NCI-H1105 treated with DMSO at 0.1 percent for 48 hours (cell line): ENCODE results near the gene NXNL1.

ENCODE experiments used
- DNase-seq: peaks from one replicate; lab custom pipeline; 2025; lab: John Stamatoyannopoulos, UW

Gene NXNL1

DNA sequence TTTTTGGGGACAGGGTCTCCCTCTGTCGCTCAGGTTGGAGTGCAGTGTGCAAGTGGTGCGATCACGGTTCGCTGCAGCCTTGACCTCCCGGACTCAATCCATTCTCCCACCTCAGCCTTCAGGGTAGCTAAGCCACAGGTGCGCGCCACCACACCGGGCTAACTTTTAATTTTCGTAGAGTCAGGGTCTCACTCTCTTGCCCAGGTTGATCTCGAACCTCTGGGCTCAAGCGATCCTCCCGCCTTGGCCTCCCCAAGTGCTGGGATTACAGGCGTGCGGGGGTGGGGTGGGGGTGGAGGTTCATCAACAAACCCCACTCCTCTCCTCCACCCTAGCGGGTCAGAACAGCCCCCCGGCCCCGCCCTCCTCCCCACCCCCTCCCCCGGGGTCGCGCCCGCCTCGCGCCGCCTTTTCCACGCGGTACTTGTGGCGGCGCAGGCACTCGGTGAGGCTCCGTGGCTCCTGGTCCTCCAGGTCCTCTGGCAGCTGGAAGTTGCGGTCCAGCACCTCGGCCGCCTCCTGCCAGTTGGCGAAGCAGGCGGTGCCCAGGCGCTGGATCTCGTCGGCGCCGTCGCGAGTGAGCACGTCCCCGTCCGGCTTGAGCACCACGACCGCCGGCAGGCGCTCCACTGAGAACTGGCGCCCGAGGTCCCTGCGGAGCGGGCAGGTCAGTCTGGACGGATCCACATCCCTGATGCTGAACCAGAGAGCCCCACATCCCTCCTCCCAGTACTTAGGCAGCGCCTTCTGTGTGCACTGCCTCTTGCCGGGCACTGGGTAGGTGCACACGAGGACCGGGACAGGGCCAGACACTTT, 5.2 kb downstream of the NXNL1 start:
- DNase-seq, result no peak

GRCh38 chr19:17454576-17455071, 6.1 kb downstream of the NXNL1 start:
- no peak for DNase-seq

DNA sequence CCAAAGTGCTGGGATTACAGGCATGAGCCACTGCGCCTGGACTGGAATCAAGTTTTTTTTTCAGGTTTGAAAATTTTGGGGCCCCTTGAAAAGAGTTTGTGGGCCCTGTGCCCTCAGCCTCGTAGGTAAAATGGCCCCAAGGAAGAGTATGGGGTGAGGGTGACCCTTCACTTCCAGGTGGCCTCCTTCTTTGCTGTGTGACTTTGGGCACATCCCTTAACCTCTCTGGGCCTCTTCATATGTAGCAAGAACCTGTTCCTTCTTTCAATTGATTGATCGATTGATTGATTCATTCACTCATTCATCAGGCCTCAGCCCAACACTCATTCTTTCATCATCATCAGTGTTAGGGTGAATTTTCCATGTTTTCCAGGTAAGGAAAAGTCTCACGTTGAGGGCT, 8.9 kb downstream of the NXNL1 start:
- DNase-seq, result no peak

DNA sequence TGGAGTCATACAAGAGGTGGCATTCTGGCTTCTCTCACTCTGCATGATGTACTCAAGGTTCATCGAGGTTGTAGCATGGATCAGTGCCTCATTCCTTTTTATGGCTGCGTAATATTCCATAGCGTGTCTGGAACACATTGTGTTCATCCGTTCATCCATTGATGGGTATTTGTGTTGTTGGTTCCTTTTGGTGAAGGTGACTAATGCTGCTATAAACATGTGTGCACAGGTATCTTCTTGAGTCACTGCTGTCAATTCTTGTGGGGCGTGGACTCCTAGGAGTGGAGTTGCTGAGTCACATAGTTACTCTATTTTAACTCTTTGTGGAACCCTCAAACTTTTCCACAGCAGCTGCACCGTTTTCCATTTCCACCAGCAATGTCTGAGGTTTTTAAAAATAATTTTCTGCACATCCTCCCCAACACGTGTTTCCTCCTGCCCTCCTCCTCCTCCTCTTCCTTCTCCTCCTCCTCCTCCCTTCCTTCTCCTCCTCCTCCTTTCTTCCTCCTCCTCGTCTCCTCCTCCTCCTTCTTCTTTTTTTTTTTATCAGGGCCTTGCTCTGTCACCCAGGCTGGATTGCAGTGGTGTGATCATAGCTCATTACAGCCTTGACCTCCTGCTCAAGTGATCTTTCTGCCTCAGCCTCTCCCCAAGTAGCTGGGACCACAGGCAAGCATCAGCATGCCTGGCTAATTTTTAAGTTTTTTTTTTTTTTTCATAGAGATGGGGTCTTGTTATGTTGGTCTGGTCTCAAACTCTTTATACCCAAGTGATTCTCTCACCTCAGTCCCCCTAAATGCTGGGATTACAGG, 10.3 kb downstream of the NXNL1 start:
- DNase-seq, result no peak

DNA sequence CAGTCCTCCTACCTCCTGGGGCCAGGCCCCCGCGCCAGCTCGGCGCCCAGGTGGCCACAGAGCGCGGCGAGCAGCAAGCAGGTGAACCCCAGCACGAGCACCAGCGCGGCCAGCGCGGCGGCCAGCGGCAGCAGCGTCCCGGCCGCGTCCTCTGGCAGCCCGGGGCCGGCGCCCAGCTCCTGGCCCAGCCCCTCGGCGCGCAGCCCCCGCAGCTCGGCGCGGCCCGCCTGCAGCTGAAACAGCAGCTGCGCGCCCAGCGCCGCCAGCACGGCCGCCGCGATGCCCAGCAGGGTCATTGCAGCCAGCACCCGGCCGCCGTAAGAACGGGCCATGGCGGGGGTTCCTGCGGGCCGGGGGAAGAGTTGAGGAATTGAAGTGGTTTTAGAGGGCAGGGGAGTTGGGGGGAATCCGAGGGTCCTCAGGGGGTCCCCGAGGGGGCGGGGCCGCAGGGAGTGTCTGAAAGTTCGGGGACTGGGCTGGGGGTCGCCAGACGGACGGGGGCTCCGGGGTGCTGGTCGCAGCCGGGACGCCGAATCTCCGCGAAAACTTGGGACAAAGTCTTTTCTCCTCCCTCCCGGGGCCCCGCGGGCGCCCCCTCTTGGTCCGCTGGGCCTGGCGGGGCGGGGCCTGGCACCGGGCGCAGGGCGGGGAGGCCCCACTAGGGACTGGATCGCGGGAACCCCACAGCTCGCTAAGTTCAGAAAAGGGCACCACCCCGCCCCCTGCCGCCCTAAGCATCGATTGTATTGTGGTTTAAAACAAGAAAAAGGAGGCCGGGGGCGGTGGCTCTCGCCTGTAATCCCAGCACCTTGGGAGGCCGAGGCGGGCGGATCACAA, 12.4 kb downstream of the NXNL1 start, which contains the start of gene TMEM221:
TMEM221 (minus strand) TSS at position 538 of the 837 bp plus-strand sequence; CDS start at position 332, 206 bp downstream.
- DNase-seq, result peak; percentile 7

DNA sequence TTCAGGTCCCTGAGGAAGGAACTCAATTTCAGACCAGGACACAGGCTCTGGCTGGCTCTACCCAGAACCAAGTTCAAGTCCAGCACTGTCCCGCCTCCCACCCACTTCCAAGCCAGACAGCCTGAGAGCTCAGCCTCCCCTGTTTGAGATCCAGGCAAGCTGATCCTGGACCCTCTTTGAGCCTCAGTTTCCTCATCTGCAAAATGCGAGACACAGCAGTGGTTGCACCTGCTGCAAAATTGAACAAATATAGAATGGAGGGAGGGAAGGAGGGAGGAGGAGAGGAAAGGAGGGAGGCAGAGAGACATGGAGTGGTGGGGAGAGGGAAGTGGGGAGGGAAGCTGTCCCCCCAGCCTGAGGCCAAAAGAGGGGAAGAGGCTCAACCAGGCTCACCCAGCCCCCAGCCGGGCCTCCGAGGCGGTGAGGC, 13.0 kb downstream of the NXNL1 start:
- DNase-seq, result no peak

GRCh38 chr19:17445526-17446165, 15.1 kb downstream of the NXNL1 start:
- DNase-seq, result no peak

DNA sequence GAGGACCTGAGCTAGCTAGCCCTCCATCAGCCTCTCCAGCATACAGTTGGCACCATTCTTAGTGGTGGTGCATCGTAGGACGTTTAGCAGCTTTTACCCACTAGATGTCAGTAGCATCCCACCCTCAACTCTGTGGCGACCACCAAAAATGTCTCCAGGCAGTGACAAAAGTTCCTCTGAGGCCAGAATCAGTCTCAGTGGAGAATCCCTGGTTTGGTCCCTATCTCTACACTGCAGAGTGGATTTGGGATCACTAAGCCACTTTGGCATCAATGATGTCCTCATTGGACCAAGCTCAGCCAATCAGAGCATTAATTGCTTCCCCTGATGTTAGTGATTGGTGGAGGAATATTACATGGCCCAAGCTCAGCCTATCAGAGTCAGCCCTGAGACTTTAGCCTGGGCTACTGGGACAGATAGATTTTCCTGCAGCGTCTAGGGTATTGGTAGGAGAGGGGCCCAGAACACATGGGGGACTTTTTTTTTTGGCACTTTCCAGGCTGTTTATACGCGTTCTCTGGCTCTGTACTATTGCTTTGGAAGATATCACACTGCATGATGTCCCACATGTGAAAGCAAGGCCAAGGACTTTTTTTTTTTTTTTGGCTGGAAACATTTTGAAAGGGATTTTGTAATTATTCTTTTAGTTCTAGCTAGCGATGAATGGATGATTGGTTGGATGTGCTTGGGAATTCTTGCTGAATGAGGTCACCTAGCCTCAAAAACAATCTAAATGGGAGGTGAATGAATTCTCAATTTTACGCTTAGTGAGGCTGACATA, 19.3 kb downstream of the NXNL1 start:
- DNase-seq, result no peak

GRCh38 chr19:17436874-17437267, 23.9 kb downstream of the NXNL1 start:
- no peak for DNase-seq

DNA sequence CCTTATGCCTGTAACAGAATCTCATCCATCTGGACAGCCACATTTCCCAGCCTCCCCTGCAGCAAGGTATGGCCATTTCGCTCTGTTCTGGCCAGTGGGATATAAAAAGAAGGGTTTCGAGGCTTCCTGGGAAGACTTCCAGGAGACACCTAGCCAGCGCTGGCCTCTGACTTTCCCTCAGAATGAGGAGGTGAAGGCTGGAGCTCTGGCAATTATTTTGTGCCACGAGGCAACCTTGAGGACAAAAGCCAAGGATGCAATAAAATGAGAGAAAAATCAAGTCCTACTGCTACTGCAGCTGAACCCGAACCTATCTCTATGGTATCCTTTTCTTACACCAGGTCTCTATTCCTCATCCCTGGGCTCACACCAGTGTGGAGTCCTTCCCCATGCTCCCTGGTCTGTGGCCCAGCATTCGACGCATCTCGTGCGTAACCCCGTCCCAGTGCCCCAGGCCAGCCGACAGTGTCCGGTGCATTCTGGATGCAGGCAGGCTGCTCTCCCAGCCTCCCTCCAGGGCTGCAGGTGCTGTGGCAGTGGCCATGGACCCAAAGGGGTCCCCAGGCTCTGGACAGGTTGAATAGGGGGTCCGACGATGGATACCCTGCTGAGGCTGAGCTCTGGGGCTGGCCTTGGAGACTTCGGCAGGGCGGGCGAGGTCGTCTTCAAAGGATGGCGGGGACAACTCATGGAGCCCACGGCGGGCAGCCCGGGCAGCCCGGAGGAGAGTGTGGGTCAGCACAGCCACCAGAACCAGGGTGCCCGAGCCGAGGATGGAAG, 24.4 kb downstream of the NXNL1 start:
- DNase-seq, result no peak

GRCh38 chr19:17435218-17435617, 25.5 kb downstream of the NXNL1 start:
- DNase-seq, result no peak

GRCh38 chr19:17431417-17431816, 29.3 kb downstream of the NXNL1 start:
- no peak for DNase-seq

DNA sequence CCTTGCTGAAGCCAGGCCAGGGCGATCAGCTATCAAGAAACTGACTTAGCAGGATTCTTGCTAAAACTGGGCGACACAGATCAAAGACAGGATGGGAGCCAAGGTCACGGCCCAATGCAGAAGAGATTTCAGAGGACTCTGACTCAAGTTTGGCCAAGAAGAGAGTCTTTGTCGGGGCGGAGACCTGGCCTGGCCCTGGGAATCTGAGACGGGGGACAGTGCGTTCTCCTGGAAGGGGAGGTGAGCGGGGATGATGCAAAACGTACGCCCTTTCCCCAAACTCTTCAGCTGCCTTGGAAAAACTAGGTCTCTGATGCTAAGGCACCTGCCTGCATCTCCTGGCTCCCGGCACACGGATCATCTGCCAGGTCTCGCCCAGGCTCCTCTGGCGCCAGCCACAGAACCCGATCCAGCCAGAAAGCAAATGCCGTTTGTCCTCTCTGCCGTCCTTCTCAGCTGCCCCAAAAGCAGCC, 31.0 kb downstream of the NXNL1 start:
- no peak for DNase-seq

DNA sequence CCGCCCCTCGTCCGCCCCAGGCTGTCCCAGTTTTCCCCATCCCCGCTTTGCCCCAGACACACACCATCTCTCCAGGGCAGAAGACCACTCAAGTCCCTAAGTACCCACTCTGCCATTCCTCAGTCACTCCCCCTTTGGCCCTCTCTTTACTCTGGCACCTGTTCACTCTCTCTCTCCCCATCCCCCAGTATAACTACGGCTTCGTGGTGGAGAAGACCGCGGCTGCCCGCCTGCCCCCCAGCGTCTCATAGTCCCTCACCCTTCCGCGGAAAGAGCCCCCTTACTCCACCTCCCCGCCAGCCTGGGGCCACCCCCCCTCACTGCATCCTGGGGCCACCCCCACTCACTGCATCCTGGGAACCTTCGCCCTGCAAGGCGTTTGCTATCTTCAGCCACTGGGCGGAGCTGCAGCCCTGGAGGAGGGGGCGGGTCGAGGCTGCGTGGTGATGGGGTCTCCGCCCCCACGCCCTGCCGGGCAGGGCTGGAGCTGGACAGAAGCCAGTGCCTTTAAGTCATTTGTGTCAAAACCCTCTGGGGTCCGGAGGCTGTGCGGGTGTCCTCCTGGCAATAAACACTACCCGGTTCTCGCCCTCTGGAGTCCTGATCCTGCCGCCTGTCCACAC, 35.9 kb downstream of the NXNL1 start:
- peak; percentile 54 for DNase-seq

- DNase-seq, result no peak
These were observed 37.1 kb downstream of the NXNL1 start for GRCh38 chr19:17423429-17424208.

DNA sequence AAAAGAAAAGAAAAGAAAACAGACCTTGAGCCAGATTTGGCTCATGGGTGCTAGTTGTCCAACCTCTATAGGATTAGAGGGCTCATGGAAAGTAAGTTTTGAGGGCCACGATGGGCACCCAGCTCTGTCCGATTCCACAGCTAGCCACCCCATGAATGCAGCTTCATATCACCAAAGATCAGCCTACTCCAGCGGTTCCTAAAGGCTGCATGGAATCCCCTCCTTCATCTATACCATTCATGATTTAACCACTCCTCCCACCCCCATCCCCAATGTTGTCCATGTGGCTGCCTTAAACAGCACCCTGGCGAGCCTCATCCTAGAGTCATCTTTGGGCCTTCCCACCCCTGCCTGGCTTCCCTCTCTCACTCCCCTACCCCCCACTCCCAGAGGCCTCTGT, 38.8 kb downstream of the NXNL1 start:
- DNase-seq, result no peak

DNA sequence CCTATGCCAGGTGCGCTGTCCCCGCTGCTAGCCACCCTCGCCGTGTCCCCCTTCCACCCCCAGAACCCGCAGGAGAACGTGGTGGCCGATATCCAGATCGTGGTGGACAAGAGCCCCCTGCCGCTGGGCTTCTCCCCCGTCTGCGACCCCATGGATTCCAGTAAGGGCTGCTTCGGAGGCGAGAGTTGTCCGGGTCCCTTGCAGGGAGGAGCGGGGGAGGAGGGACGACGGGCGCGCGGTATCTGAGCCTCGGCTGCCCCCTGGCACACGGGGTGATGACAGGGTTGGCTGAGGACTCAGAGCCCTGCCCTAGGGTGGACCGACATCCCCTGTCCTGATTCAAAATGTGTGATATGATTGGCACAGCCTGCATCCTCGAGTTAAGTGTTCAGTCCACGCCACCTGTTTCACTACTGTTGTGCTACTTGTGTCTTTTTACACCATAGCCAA, 40.2 kb downstream of the NXNL1 start:
- peak; percentile 32 for DNase-seq
